Adipocyte (in vitro differentiated cells): ENCODE results near the gene RIN2.
"Not testable (repeated sequence)": the region's sequence is repeated elsewhere in the genome, so short reads cannot be mapped to it uniquely, and the experiment has no call there.

Experiments used
- DNase-seq: peaks from one replicate; pipeline ENCODE4 v3.0.0-alpha.2; 2015; ENCODE audit warnings: low read depth
- H3K27me3 ChIP-seq: replicated peaks from 2 replicates; pipeline ENCODE4 v1.7.0; 2013; ENCODE audit warnings: mild to moderate bottlenecking, low read length, moderate library complexity; ENCODE audit not compliant: control insufficient read depth, insufficient read depth
- H3K36me3 ChIP-seq: 2 replicates; pipeline ENCODE4 v1.7.0; 2013; ENCODE audit warnings: low read length, mild to moderate bottlenecking, moderate library complexity; ENCODE audit not compliant: control insufficient read depth, insufficient read depth, severe bottlenecking
- H3K4me1 ChIP-seq: 2 replicates; pipeline ENCODE4 v1.7.0; 2013; ENCODE audit warnings: mild to moderate bottlenecking, low read length, moderate library complexity; ENCODE audit not compliant: control insufficient read depth, insufficient read depth
- H3K4me3 ChIP-seq: 2 replicates; pipeline ENCODE4 v1.7.0; 2013; ENCODE audit warnings: mild to moderate bottlenecking, low read length, moderate library complexity
- H3K9ac ChIP-seq: 2 replicates; pipeline ENCODE4 v1.7.0; 2013; ENCODE audit warnings: mild to moderate bottlenecking, low read length, moderate library complexity
- H3K9me3 ChIP-seq: 2 replicates; pipeline ENCODE4 v1.7.0; 2013; ENCODE audit warnings: mild to moderate bottlenecking, low read length, moderate library complexity; ENCODE audit not compliant: control insufficient read depth

RIN2 gene

GRCh38 chr20:19750907-19751636 lies 7.0 kb upstream of the RIN2 start:
- no peak overlapping the region for H3K9ac ChIP-seq
- DNase-seq, result peak; percentile 64

GRCh38 chr20:19754201-19754600 lies 3.9 kb upstream of the RIN2 start:
- H3K36me3 ChIP-seq, H3K4me3 ChIP-seq, H3K9ac ChIP-seq, H3K9me3 ChIP-seq, H3K27me3 ChIP-seq, DNase-seq: not testable (repeated sequence)
- H3K4me1 ChIP-seq, result peaks cover 25% of the 10 kb centered on the region

More at GRCh38 chr20:19750907-19751636, 7.0 kb upstream of the RIN2 start:
- Histone ChIP-seq H3K27me3 (no peaks in the 10 kb centered on the region), H3K4me1 (peaks cover 18% of the 10 kb centered on the region), H3K9me3 (peaks cover 1% of the 10 kb centered on the region), H3K36me3 (no peaks in the 10 kb centered on the region), H3K4me3 (no peak overlapping the region)

GRCh38 chr20:19756761-19757486 lies 1.1 kb upstream of the RIN2 start:
- no peaks in the 10 kb centered on the region for H3K36me3 ChIP-seq
- DNase-seq, result no peak
- H3K4me3 ChIP-seq, result peak overlapping the region; percentile 94
- no peaks in the 10 kb centered on the region for H3K27me3 ChIP-seq
- peak overlapping the region; percentile 99 for H3K9ac ChIP-seq
- peaks cover 34% of the 10 kb centered on the region for H3K4me1 ChIP-seq
- H3K9me3 ChIP-seq, result no peaks in the 10 kb centered on the region

- H3K36me3 ChIP-seq, result no peaks in the 10 kb centered on the region
- H3K27me3 ChIP-seq, result no peaks in the 10 kb centered on the region
- peak overlapping the region; percentile 99 for H3K9ac ChIP-seq
- no peaks in the 10 kb centered on the region for H3K9me3 ChIP-seq
- peak overlapping the region; percentile 94 for H3K4me3 ChIP-seq
- peak; percentile 91 for DNase-seq
- peaks cover 40% of the 10 kb centered on the region for H3K4me1 ChIP-seq
Observed at GRCh38 chr20:19757487-19758132, 448 bp upstream of the RIN2 start.

GRCh38 chr20:19758501-19759331 lies 658 bp downstream of the RIN2 start:
- DNase-seq, result peak; percentile 33
- Histone ChIP-seq H3K9ac (peak overlapping the region; percentile 99), H3K36me3 (no peaks in the 10 kb centered on the region), H3K4me1 (peaks cover 44% of the 10 kb centered on the region), H3K4me3 (peak overlapping the region; percentile 94), H3K9me3 (no peaks in the 10 kb centered on the region), H3K27me3 (no peaks in the 10 kb centered on the region)

GRCh38 chr20:19760371-19760721 lies 2.3 kb downstream of the RIN2 start:
- H3K9me3 ChIP-seq, result no peaks in the 10 kb centered on the region
- no peaks in the 10 kb centered on the region for H3K27me3 ChIP-seq
- peaks cover 50% of the 10 kb centered on the region for H3K4me1 ChIP-seq
- H3K4me3 ChIP-seq, result peak overlapping the region; percentile 94
- no peaks in the 10 kb centered on the region for H3K36me3 ChIP-seq
- DNase-seq, result no peak
- H3K9ac ChIP-seq, result no peak overlapping the region

GRCh38 chr20:19761326-19761725 lies 3.3 kb downstream of the RIN2 start:
- peaks cover 50% of the 10 kb centered on the region for H3K4me1 ChIP-seq
- H3K9ac ChIP-seq, result no peak overlapping the region
- H3K36me3 ChIP-seq, result no peaks in the 10 kb centered on the region
- H3K27me3 ChIP-seq, result no peaks in the 10 kb centered on the region
- no peak for DNase-seq
- no peaks in the 10 kb centered on the region for H3K9me3 ChIP-seq
- H3K4me3 ChIP-seq, result no peak overlapping the region

- Histone ChIP-seq H3K27me3 (no peaks in the 10 kb centered on the region), H3K9me3 (no peaks in the 10 kb centered on the region), H3K9ac (no peak overlapping the region), H3K36me3 (no peaks in the 10 kb centered on the region), H3K4me3 (no peak overlapping the region), H3K4me1 (peaks cover 48% of the 10 kb centered on the region)
- no peak for DNase-seq
Observed at GRCh38 chr20:19761841-19762240, 3.8 kb downstream of the RIN2 start.

GRCh38 chr20:19764207-19764606 lies 6.1 kb downstream of the RIN2 start:
- H3K27me3 ChIP-seq, result no peaks in the 10 kb centered on the region
- peaks cover 43% of the 10 kb centered on the region for H3K4me1 ChIP-seq
- H3K4me3 ChIP-seq, result no peak overlapping the region
- DNase-seq, result no peak
- peaks cover 2% of the 10 kb centered on the region for H3K36me3 ChIP-seq
- H3K9ac ChIP-seq, result no peak overlapping the region
- no peaks in the 10 kb centered on the region for H3K9me3 ChIP-seq

- Histone ChIP-seq H3K4me3 (no peak overlapping the region), H3K9me3 (no peaks in the 10 kb centered on the region), H3K4me1 (peaks cover 33% of the 10 kb centered on the region), H3K27me3 (no peaks in the 10 kb centered on the region), H3K36me3 (peaks cover 4% of the 10 kb centered on the region), H3K9ac (no peak overlapping the region)
- DNase-seq, result no peak
Observed at GRCh38 chr20:19765266-19765665, 7.2 kb downstream of the RIN2 start.

GRCh38 chr20:19765913-19766312 lies 7.9 kb downstream of the RIN2 start:
- Histone ChIP-seq H3K4me1 (peaks cover 26% of the 10 kb centered on the region), H3K9me3 (no peaks in the 10 kb centered on the region), H3K4me3 (no peak overlapping the region), H3K36me3 (peaks cover 4% of the 10 kb centered on the region), H3K27me3 (no peaks in the 10 kb centered on the region), H3K9ac (no peak overlapping the region)
- no peak for DNase-seq
